GM12878 (cell line): Measurements from ENCODE around the gene TTC32. TPM values are rescaled to one million over a fixed set of nuclear protein-coding genes. Genes with fewer than 3 reads are reported as not detected.

Source experiments
- ATAC-seq: fragments of 200-7000 bp; cut with Tn5 transposase; 3 replicates; pipeline ENCODE4 v1.9.1; 2020; ENCODE audit warnings: mild to moderate bottlenecking, moderate library complexity
- BruUV-seq: library from RNA; stranded (reverse); fragments of 400-500 nt; replicated peaks from 2 replicates; lab custom pipeline; 2021; lab: Mats Ljungman, UMichigan
- CTCF ChIA-PET: fragments of 300-600 bp; sonication (Branson Sonifier 250); formaldehyde crosslinking; extraction: SDS; loops from one replicate; lab custom pipeline; 2021; ENCODE audit warnings: inconsistent platforms; lab: Yijun Ruan, JAX
- POLR2A ChIA-PET: fragments of 350-600 bp; formaldehyde crosslinking; extraction: SDS; loops from one replicate; lab custom pipeline; 2021; ENCODE audit warnings: inconsistent platforms; lab: Charles Lee
- RAD21 ChIA-PET: fragments of 300-600 bp; sonication (Branson Sonifier 250); formaldehyde crosslinking; loops from one replicate; lab custom pipeline; 2023; ENCODE audit warnings: antibody characterized with exemption; ENCODE audit not compliant: unreplicated experiment; lab: Charles Lee
- SMC1A ChIA-PET: fragments of 300-600 bp; sonication (Branson Sonifier 250); formaldehyde crosslinking; loops from one replicate; lab custom pipeline; 2023; ENCODE audit not compliant: unreplicated experiment, uncharacterized antibody; lab: Charles Lee
- DNase-seq: peaks from one replicate; pipeline ENCODE4 v3.0.0-alpha.2; 2011; ENCODE audit warnings: low read depth, low spot score
- FAIRE-seq: peaks from 3 replicates; lab custom pipeline; 2011; peaks lifted over from hg19 to GRCh38; lab: Jason Lieb, UNC
- H2AFZ ChIP-seq: 2 replicates; pipeline ENCODE4 v1.6.0; 2011; ENCODE audit warnings: low read depth, low read length, control low read depth; ENCODE audit not compliant: control insufficient read depth
- H3K27ac ChIP-seq: 2 replicates; pipeline ENCODE4 v1.5.1; 2011; ENCODE audit warnings: control low read depth; ENCODE audit not compliant: control insufficient read depth, insufficient read depth
- H3K27me3 ChIP-seq, 2 experiments: replicated peaks in 1 of 2; 2 replicates each; pipeline versions ENCODE4 v1.6.0 to v1.6.1; 2011; ENCODE audit warnings: low read length in 1 of 2; ENCODE audit not compliant: control insufficient read depth in 2 of 2, insufficient read depth in 2 of 2
- H3K36me3 ChIP-seq, 2 experiments: 2 replicates each; pipeline ENCODE4 v1.5.1; 2011; ENCODE audit warnings: low read length in 1 of 2; ENCODE audit not compliant: control insufficient read depth in 2 of 2, insufficient read depth in 2 of 2
- H3K4me1 ChIP-seq: 2 replicates; pipeline ENCODE4 v1.6.1; 2011; ENCODE audit warnings: mild to moderate bottlenecking, low read length, moderate library complexity, mixed read lengths; ENCODE audit not compliant: control insufficient read depth, insufficient read depth
- H3K4me2 ChIP-seq: 2 replicates; pipeline ENCODE4 v1.6.0; 2011; ENCODE audit warnings: control low read depth; ENCODE audit not compliant: control insufficient read depth, insufficient read depth
- H3K4me3 ChIP-seq: fragments of 200-600 bp; sonication (generic); 2 replicates; pipeline ENCODE4 v1.5.1; 2016
- H3K79me2 ChIP-seq: 2 replicates; pipeline ENCODE4 v1.6.0; 2011; ENCODE audit warnings: low read length; ENCODE audit not compliant: control insufficient read depth, insufficient read depth
- H3K9ac ChIP-seq: 2 replicates; pipeline ENCODE4 v1.8.0; 2011; ENCODE audit warnings: low read length, control low read depth, mixed read lengths; ENCODE audit not compliant: control insufficient read depth, insufficient read depth
- H3K9me3 ChIP-seq: replicated peaks from 3 replicates; pipeline ENCODE4 v1.5.1; 2011; ENCODE audit warnings: mild to moderate bottlenecking, low read length; ENCODE audit not compliant: control insufficient read depth, insufficient read depth
- H4K20me1 ChIP-seq: 2 replicates; pipeline ENCODE4 v1.6.0; 2011; ENCODE audit not compliant: control insufficient read depth, insufficient read depth
- BRCA1 ChIP-seq: IDR thresholded peaks from 2 replicates; pipeline ENCODE4 v1.6.1; 2011; ENCODE audit warnings: low read depth, low read length, improper control_type of control experiment
- CBX3 ChIP-seq: fragments of 200-600 bp; sonication (generic); IDR thresholded peaks from 2 replicates; pipeline ENCODE4 v1.6.1; 2016; ENCODE audit warnings: low read depth, borderline replicate concordance
- GABPA ChIP-seq: IDR thresholded peaks from 2 replicates; pipeline ENCODE4 v1.6.1; 2014; ENCODE audit warnings: antibody characterized with exemption, low read depth, mild to moderate bottlenecking, inconsistent platforms
- IKZF1 ChIP-seq: fragments of 450-650 bp; conservative IDR thresholded peaks from 2 replicates; pipeline ENCODE4 v1.6.1; 2017; ENCODE audit warnings: antibody characterized with exemption, mild to moderate bottlenecking
- MEF2B ChIP-seq: fragments of 450-650 bp; IDR thresholded peaks from 2 replicates; pipeline ENCODE4 v1.6.1; 2018; ENCODE audit warnings: mild to moderate bottlenecking, moderate library complexity; ENCODE audit not compliant: partially characterized antibody, poor library complexity, severe bottlenecking
- PRDM15 ChIP-seq: fragments of 450-650 bp; formaldehyde crosslinking; IDR thresholded peaks from 2 replicates; pipeline ENCODE4 v1.4.0; 2020; ENCODE audit warnings: mild to moderate bottlenecking, moderate library complexity
- SMAD1 ChIP-seq: fragments of 450-650 bp; IDR thresholded peaks from 2 replicates; pipeline ENCODE4 v1.6.1; 2018; ENCODE audit warnings: mild to moderate bottlenecking, low read depth; ENCODE audit not compliant: partially characterized antibody
- ZNF274 ChIP-seq: IDR thresholded peaks from one replicate; pipeline ENCODE4 v1.8.0; 2011; ENCODE audit not compliant: insufficient read length, insufficient read depth
- ZNF622 ChIP-seq: fragments of 450-650 bp; IDR thresholded peaks from 2 replicates; pipeline ENCODE4 v1.6.1; 2017; ENCODE audit warnings: mild to moderate bottlenecking, inconsistent platforms
- WGBS: methylation state at CpG from one replicate; pipeline ENCODE4 v1.1.6; 2016; ENCODE audit warnings: low lambda C conversion rate; ENCODE audit not compliant: insufficient replicate concordance, insufficient coverage; ENCODE audit errors: missing lambda C conversion rate; 5-methylcytosine and 5-hydroxymethylcytosine counted together
- in situ Hi-C: fragments of 300-500 bp; cut with MboI; formaldehyde crosslinking; loops from 9 replicates; pipeline ENCODE4 v1.14.3; 2018; ENCODE audit warnings: mixed read lengths
- intact Hi-C: fragments of 100-400 bp; cut with micrococcal nuclease; formaldehyde crosslinking; loops from one replicate; pipeline ENCODE4 v1.14.2; 2022; ENCODE audit not compliant: unreplicated experiment
- polyA plus RNA-seq, 11 experiments: library from polyadenylated mRNA; depleted of rRNA in 4 of 11; unstranded in 6 of 11; stranded (reverse) in 5 of 11; fragments of >200 nt; fragmentation: Nextera tagmentation in 4 of 11; fragmentation: Illumina TruSeq in 1 of 11; extraction: Ambion mirVana in 4 of 11; extraction: Trizol in 1 of 11; gene quantifications; 1 replicate in 1 of 11; 2 replicates in 10 of 11; pipeline versions ENCODE4 v1.2.1 to v1.2.3, GENCODE V29; 2011 to 2016; ENCODE audit warnings: inconsistent platforms in 2 of 11, missing spikeins in 2 of 11, low read depth in 1 of 11
- total RNA-seq, 4 experiments: library from RNA; depleted of rRNA in 3 of 4; stranded (reverse); fragments of >200 nt in 3 of 4; fragmentation: Illumina TruSeq in 1 of 4; extraction: Trizol in 1 of 4; gene quantifications; 2 replicates each; pipeline versions ENCODE4 v1.2.1 to v1.2.3, GENCODE V29; 2013 to 2021
- TF ChIP-seq, protein P1 (sequence below): IDR thresholded peaks from 2 replicates; pipeline ENCODE4 v1.6.1; 2012; ENCODE audit warnings: mild to moderate bottlenecking, low read depth, low read length
- TF ChIP-seq, protein P2 (sequence below): fragments of 450-650 bp; IDR thresholded peaks from 2 replicates; pipeline ENCODE4 v1.6.1; 2017; ENCODE audit warnings: mild to moderate bottlenecking, moderate library complexity

The TTC32 gene
- total and polyA plus RNA-seq, 10 of the 15 experiments (the other 5 are each of a cell fraction or from before 2014, with no cell fraction given): 11.1 to 30.0 (median 19.7) TPM

DNA sequence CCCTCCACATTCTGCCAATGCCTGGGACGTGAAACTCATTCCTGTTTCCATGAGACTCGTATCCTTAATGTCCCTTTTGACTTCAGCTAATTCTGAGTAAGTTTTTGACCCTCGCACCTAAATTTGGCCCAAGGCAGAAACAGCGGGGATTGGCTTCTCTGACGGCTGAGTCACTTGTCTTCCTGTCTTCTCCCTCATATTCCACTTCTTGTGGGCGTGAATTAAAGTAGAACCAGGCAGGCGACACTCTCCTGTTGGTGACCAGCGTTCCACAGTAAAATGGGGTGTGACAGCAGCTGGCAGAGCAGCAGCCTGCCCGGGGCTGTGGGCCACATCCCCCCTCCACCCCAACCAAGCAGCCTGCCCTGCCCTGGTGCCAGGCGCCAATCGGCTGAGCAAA is 15.5 kb downstream of the TTC32 start (continued):
- TF ChIP-seq, protein P1, sequence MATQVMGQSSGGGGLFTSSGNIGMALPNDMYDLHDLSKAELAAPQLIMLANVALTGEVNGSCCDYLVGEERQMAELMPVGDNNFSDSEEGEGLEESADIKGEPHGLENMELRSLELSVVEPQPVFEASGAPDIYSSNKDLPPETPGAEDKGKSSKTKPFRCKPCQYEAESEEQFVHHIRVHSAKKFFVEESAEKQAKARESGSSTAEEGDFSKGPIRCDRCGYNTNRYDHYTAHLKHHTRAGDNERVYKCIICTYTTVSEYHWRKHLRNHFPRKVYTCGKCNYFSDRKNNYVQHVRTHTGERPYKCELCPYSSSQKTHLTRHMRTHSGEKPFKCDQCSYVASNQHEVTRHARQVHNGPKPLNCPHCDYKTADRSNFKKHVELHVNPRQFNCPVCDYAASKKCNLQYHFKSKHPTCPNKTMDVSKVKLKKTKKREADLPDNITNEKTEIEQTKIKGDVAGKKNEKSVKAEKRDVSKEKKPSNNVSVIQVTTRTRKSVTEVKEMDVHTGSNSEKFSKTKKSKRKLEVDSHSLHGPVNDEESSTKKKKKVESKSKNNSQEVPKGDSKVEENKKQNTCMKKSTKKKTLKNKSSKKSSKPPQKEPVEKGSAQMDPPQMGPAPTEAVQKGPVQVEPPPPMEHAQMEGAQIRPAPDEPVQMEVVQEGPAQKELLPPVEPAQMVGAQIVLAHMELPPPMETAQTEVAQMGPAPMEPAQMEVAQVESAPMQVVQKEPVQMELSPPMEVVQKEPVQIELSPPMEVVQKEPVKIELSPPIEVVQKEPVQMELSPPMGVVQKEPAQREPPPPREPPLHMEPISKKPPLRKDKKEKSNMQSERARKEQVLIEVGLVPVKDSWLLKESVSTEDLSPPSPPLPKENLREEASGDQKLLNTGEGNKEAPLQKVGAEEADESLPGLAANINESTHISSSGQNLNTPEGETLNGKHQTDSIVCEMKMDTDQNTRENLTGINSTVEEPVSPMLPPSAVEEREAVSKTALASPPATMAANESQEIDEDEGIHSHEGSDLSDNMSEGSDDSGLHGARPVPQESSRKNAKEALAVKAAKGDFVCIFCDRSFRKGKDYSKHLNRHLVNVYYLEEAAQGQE: no peak
- no peak for TF ChIP-seq CBX3

DNA sequence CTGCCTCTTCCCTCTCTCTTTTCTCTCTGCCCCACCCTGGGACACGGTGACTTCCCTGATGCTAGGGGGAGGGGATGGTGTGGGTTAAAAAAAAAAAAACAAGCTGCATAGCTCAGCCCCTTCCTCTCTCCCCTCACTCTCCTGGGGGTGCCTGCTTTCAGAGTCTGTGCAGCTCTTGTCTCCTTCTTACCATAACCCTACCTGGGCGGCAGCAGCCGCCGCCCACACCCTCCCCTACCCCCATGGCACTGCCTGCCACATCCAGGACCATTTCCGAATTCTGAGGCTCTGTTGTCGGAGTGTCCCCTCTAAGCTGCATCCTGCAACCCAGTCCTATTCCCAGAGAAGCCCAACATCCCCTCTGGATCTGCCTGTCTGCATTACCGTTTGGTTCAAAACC is 16.0 kb downstream of the TTC32 start:
- Histone ChIP-seq H3K9ac (no peak overlapping the region), H3K4me3 (no peak overlapping the region), H4K20me1 (no peaks in the 10 kb centered on the region), H2AFZ (no peak overlapping the region), H3K27ac (no peak overlapping the region), H3K27me3 (no peaks in the 10 kb centered on the region), H3K4me1 (peaks cover 16% of the 10 kb centered on the region), H3K4me2 (no peak overlapping the region), H3K36me3 (no peaks in the 10 kb centered on the region), H3K9me3 (no peaks in the 10 kb centered on the region; the same call in 2 of the 3 replicates), H3K79me2 (no peaks in the 10 kb centered on the region; the same call in 1 of the 2 replicates)
- ChIA-PET SMC1A (interaction anchor here (1.1 to 1.6 kb wide), 2 partner anchors 11 to 13 kb away, joined by 3 to 4 read pairs; no protein-coding TSS in a partner anchor), RAD21 (no interaction called here), POLR2A (interaction anchor here (0.6 kb wide), 1 partner anchor 127 kb away, joined by 3 read pairs; no protein-coding TSS in a partner anchor), CTCF (interaction anchor here (1.4 kb wide), 1 partner anchor 23 kb away, joined by 3 read pairs; no protein-coding TSS in a partner anchor)
- FAIRE-seq (no peak), DNase-seq (no peak), ATAC-seq (no peak)
- WGBS: 69% methylated on average over 7 of the region's 7 CpGs
- BruUV-seq: no TSS peak
- in situ Hi-C loops (no loop called here), intact Hi-C loops (no loop called here)
- TF ChIP-seq, protein P2, sequence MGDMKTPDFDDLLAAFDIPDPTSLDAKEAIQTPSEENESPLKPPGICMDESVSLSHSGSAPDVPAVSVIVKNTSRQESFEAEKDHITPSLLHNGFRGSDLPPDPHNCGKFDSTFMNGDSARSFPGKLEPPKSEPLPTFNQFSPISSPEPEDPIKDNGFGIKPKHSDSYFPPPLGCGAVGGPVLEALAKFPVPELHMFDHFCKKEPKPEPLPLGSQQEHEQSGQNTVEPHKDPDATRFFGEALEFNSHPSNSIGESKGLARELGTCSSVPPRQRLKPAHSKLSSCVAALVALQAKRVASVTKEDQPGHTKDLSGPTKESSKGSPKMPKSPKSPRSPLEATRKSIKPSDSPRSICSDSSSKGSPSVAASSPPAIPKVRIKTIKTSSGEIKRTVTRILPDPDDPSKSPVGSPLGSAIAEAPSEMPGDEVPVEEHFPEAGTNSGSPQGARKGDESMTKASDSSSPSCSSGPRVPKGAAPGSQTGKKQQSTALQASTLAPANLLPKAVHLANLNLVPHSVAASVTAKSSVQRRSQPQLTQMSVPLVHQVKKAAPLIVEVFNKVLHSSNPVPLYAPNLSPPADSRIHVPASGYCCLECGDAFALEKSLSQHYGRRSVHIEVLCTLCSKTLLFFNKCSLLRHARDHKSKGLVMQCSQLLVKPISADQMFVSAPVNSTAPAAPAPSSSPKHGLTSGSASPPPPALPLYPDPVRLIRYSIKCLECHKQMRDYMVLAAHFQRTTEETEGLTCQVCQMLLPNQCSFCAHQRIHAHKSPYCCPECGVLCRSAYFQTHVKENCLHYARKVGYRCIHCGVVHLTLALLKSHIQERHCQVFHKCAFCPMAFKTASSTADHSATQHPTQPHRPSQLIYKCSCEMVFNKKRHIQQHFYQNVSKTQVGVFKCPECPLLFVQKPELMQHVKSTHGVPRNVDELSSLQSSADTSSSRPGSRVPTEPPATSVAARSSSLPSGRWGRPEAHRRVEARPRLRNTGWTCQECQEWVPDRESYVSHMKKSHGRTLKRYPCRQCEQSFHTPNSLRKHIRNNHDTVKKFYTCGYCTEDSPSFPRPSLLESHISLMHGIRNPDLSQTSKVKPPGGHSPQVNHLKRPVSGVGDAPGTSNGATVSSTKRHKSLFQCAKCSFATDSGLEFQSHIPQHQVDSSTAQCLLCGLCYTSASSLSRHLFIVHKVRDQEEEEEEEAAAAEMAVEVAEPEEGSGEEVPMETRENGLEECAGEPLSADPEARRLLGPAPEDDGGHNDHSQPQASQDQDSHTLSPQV: no peak
- no peak for TF ChIP-seq ZNF274
- TF ChIP-seq BRCA1: no peak
- TF ChIP-seq MEF2B: no peak
- TF ChIP-seq IKZF1: no peak
- TF ChIP-seq SMAD1: no peak
- no peak for TF ChIP-seq PRDM15
- no peak for TF ChIP-seq GABPA
- TF ChIP-seq ZNF622: no peak
